ENCODE data around the gene MRPL23. TPM values are rescaled to one million over a fixed set of nuclear protein-coding genes. Genes with fewer than 3 reads are reported as not detected.

Gene MRPL23
- total RNA-seq, 1 donor from 2014 or later = 26.9 TPM

- Histone ChIP-seq H2AFZ (ENCODE audit: low read depth, low read length) (no peak overlapping the region), H3K4me3 (ENCODE audit: insufficient read depth, low read depth, low read length) (no peak overlapping the region), H3K4me1 (ENCODE audit: insufficient read depth, low read length) (no peaks in the 10 kb centered on the region), H3K9ac (ENCODE audit: low read length) (no peak overlapping the region), H3K9me3 (ENCODE audit: insufficient read depth, low read depth, low read length) (no peaks in the 10 kb centered on the region), H3K79me2 (ENCODE audit: insufficient read depth, low read length) (no peaks in the 10 kb centered on the region), H4K20me1 (ENCODE audit: insufficient read depth, low read length) (no peaks in the 10 kb centered on the region), H3K27me3 (ENCODE audit: insufficient read depth, low read length) (no peaks in the 10 kb centered on the region), H3K4me2 (ENCODE audit: low read length) (no peak overlapping the region), H3K27ac (ENCODE audit: low read depth, low read length) (no peak overlapping the region), H3K36me3 (ENCODE audit: insufficient read depth, low read length) (no peaks in the 10 kb centered on the region)
- TF ChIP-seq, protein P1, sequence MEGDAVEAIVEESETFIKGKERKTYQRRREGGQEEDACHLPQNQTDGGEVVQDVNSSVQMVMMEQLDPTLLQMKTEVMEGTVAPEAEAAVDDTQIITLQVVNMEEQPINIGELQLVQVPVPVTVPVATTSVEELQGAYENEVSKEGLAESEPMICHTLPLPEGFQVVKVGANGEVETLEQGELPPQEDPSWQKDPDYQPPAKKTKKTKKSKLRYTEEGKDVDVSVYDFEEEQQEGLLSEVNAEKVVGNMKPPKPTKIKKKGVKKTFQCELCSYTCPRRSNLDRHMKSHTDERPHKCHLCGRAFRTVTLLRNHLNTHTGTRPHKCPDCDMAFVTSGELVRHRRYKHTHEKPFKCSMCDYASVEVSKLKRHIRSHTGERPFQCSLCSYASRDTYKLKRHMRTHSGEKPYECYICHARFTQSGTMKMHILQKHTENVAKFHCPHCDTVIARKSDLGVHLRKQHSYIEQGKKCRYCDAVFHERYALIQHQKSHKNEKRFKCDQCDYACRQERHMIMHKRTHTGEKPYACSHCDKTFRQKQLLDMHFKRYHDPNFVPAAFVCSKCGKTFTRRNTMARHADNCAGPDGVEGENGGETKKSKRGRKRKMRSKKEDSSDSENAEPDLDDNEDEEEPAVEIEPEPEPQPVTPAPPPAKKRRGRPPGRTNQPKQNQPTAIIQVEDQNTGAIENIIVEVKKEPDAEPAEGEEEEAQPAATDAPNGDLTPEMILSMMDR (IDR thresholded peaks at IDR 0.05; ENCODE audit: insufficient read depth, low read depth, low read length) = no peak
- no peak for TF ChIP-seq EZH2 (IDR thresholded peaks at IDR 0.05; ENCODE audit: insufficient read depth, low read length)
- DNase-seq (ENCODE audit: low read depth) (no peak), FAIRE-seq (no peak)
- no peaks in the 10 kb centered on the region for H3K4me1 Mint-ChIP-seq (ENCODE audit: low read depth, unreplicated experiment)
- H3K4me3 Mint-ChIP-seq (ENCODE audit: unreplicated experiment) = no peak overlapping the region
- H3K36me3 Mint-ChIP-seq (ENCODE audit: low read depth, unreplicated experiment) = no peaks in the 10 kb centered on the region
- no peaks in the 10 kb centered on the region for H3K9me3 Mint-ChIP-seq (ENCODE audit: unreplicated experiment)
- H3K27ac Mint-ChIP-seq (ENCODE audit: unreplicated experiment) = no peak overlapping the region
- peaks cover 22% of the 10 kb centered on the region for H3K27me3 Mint-ChIP-seq (ENCODE audit: low read depth, unreplicated experiment)
Observed at GRCh38 chr11:1929621-1930461, 17.3 kb upstream of the MRPL23 start.

- Histone ChIP-seq H3K4me3 (ENCODE audit: insufficient read depth, low read depth, low read length) (no peak overlapping the region), H3K27ac (ENCODE audit: low read depth, low read length) (no peak overlapping the region), H3K4me1 (ENCODE audit: insufficient read depth, low read length) (no peaks in the 10 kb centered on the region), H3K9ac (ENCODE audit: low read length) (no peak overlapping the region), H2AFZ (ENCODE audit: low read depth, low read length) (no peak overlapping the region), H3K79me2 (ENCODE audit: insufficient read depth, low read length) (no peaks in the 10 kb centered on the region), H3K36me3 (ENCODE audit: insufficient read depth, low read length) (no peaks in the 10 kb centered on the region), H4K20me1 (ENCODE audit: insufficient read depth, low read length) (no peaks in the 10 kb centered on the region), H3K27me3 (ENCODE audit: insufficient read depth, low read length) (no peaks in the 10 kb centered on the region), H3K4me2 (ENCODE audit: low read length) (no peak overlapping the region), H3K9me3 (ENCODE audit: insufficient read depth, low read depth, low read length) (no peaks in the 10 kb centered on the region)
- Mint-ChIP-seq H3K27ac (ENCODE audit: unreplicated experiment) (no peak overlapping the region), H3K27me3 (ENCODE audit: low read depth, unreplicated experiment) (peaks cover 22% of the 10 kb centered on the region), H3K4me3 (ENCODE audit: unreplicated experiment) (no peak overlapping the region), H3K9me3 (ENCODE audit: unreplicated experiment) (no peaks in the 10 kb centered on the region), H3K4me1 (ENCODE audit: low read depth, unreplicated experiment) (no peaks in the 10 kb centered on the region), H3K36me3 (ENCODE audit: low read depth, unreplicated experiment) (no peaks in the 10 kb centered on the region)
- FAIRE-seq (no peak), DNase-seq (ENCODE audit: low read depth) (no peak)
- TF ChIP-seq, protein P1 (IDR thresholded peaks at IDR 0.05; ENCODE audit: insufficient read depth, low read depth, low read length) = no peak
- no peak for TF ChIP-seq EZH2 (IDR thresholded peaks at IDR 0.05; ENCODE audit: insufficient read depth, low read length)
Observed at GRCh38 chr11:1930462-1930830, 16.7 kb upstream of the MRPL23 start.

Data from astrocyte (in vitro differentiated cells and primary cell).